Testis (tissue), 2 donors: ENCODE results near the gene ETV7.

ENCODE experiments used
- CTCF ChIP-seq, 3 experiments: fragments of 450-650 bp in 2 of 3; fragments of 200-600 bp in 1 of 3; sonication (generic) in 1 of 3; IDR thresholded peaks; one replicate each; pipeline ENCODE4 v1.5.1; 2016 to 2019; ENCODE audit warnings: antibody characterized with exemption in 3 of 3, mild to moderate bottlenecking in 2 of 3, moderate library complexity in 1 of 3
- POLR2A ChIP-seq: fragments of 450-650 bp; IDR thresholded peaks from one replicate; pipeline ENCODE4 v1.6.1; 2017; ENCODE audit warnings: antibody characterized with exemption, mild to moderate bottlenecking, moderate library complexity

DNA sequence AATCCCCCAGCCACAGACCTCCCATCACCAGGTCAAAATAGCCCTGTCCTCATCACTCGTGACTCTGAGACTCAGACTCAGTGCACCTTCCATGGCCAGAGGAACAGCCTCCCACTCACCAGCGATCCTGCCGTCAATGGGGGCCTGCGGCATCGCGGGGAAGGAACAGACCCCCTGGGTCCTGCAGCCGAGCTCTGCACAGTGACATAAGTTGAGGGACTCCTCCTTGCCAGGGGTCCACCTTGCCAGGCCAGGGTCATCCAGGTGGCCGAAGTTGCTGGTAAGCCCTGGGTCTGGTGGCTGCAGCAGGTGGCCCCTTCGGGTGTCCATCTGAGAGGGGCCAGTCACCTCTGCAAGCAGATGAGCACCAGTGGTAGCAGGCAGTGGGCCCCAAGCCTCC lies 16.3 kb downstream of the ETV7 start:
- TF ChIP-seq CTCF (IDR thresholded peaks at IDR 0.05): no peak
- no peak for TF ChIP-seq POLR2A
